ENCODE measurements around the gene CHST15.

The CHST15 gene

GRCh38 chr10:124022066-124022465 is 71.3 kb downstream of the CHST15 start:
- Histone ChIP-seq H3K27ac (peak overlapping the region; percentile 62), H3K4me1 (ENCODE audit: control insufficient read depth in 1 of 2, insufficient read depth in 1 of 2, low read depth in 1 of 2, low read length in 1 of 2) (peaks cover 34 to 35% of the 10 kb centered on the region in 2 experiments), H3K27me3 (no peaks in the 10 kb centered on the region), H3K9me3 (no peaks in the 10 kb centered on the region), H3K36me3 (peaks cover 97% of the 10 kb centered on the region), H3K4me3 (ENCODE audit: low read depth in 1 of 2, low read length in 1 of 2) (no peak overlapping the region)
- TF ChIP-seq, protein P1, sequence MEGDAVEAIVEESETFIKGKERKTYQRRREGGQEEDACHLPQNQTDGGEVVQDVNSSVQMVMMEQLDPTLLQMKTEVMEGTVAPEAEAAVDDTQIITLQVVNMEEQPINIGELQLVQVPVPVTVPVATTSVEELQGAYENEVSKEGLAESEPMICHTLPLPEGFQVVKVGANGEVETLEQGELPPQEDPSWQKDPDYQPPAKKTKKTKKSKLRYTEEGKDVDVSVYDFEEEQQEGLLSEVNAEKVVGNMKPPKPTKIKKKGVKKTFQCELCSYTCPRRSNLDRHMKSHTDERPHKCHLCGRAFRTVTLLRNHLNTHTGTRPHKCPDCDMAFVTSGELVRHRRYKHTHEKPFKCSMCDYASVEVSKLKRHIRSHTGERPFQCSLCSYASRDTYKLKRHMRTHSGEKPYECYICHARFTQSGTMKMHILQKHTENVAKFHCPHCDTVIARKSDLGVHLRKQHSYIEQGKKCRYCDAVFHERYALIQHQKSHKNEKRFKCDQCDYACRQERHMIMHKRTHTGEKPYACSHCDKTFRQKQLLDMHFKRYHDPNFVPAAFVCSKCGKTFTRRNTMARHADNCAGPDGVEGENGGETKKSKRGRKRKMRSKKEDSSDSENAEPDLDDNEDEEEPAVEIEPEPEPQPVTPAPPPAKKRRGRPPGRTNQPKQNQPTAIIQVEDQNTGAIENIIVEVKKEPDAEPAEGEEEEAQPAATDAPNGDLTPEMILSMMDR (IDR thresholded peaks at IDR 0.05): no peak

DNA sequence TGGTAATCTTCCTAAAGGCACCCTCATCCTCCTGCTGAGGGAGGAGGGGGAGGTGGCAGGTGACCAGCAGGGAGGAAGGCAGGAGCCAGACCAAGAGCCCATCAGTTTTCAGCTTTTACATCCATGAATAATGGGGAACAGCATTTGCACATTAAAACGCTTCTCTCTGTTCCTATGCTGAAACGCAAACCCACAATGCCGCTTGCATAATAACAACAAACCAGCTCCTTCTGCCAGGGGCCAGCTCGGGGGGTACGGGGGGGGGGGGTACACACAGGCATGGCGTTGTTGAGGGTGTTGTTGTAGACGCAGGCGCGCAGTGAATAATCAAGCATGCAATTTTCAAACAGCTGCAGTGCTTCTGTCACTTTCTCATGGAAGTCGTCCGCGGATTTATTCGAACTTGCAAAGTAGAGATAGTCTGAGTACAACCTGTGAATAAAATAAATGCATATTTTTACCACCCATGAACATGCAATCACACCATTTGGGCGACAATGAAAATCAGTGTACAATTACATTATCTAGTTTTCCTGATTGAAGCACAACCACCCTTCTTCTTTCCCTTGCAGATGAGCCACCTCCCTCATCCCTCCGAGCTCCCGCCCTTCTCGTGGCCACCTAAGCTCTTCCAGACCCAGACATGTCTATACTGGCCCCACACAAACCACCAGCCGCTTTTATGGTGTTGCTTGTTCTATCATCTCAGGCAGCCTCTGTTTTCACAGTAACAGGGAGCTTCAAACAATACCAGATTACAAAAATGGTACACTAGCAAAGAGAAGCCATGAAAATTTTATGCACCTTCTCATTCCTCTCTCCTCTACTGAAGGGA is 72.2 kb downstream of the CHST15 start:
- peaks cover 34 to 37% of the 10 kb centered on the region in 2 experiments for H3K4me1 ChIP-seq (ENCODE audit: control insufficient read depth in 1 of 2, insufficient read depth in 1 of 2, low read depth in 1 of 2, low read length in 1 of 2)

GRCh38 chr10:124019886-124020797 is 73.3 kb downstream of the CHST15 start:
- Histone ChIP-seq H3K4me1 (ENCODE audit: control insufficient read depth in 1 of 2, insufficient read depth in 1 of 2, low read depth in 1 of 2, low read length in 1 of 2) (peaks cover 30 to 37% of the 10 kb centered on the region in 2 experiments), H3K4me3 (ENCODE audit: low read depth in 1 of 2, low read length in 1 of 2) (no peak overlapping the region), H3K27ac (peak overlapping the region; percentile 62), H3K9me3 (no peaks in the 10 kb centered on the region), H3K27me3 (no peaks in the 10 kb centered on the region), H3K36me3 (peaks cover 96% of the 10 kb centered on the region)
- TF ChIP-seq, protein P1 (IDR thresholded peaks at IDR 0.05): no peak

More for the DNA sequence above, 72.2 kb downstream of the CHST15 start:
- TF ChIP-seq, protein P1 (IDR thresholded peaks at IDR 0.05): no peak
- Histone ChIP-seq H3K27me3 (no peaks in the 10 kb centered on the region), H3K36me3 (peaks cover 97% of the 10 kb centered on the region), H3K4me3 (ENCODE audit: low read depth in 1 of 2, low read length in 1 of 2) (peak overlapping the region in 1 of 2 experiments; percentile 5), H3K27ac (peak overlapping the region; percentile 62), H3K9me3 (no peaks in the 10 kb centered on the region)

DNA sequence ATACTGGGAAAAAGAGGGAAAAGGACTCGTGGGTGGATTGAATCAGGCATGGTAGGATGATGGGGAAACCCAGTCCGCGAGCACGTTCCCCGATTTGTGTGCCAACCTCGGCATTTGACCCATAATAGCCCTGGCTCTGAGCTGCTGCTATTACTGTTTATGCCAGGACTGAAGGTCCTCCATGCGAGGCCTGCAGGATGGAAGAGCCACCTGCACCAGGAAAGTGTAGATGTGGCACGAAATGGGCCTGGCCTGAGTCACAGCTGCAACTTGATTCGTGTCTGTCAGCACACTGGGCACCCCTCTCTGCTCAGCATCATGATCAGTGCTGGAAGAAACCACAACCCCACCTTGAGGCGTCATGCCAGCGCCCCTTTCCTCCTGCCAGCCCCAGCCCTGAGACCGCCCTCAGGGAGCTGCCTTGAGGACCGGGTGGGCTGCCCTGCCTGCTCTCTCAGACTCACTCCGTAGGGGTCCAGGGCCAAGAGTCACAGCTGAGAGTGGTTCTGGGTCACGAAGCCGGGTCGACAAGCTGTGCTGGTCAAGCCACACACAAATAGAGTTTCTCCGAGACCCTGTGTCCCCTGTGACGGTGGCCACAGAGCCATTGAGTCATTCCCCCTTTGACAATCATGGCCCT is 74.4 kb downstream of the CHST15 start:
- no peaks in the 10 kb centered on the region for H3K27me3 ChIP-seq
- no peak overlapping the region for H3K4me3 ChIP-seq (ENCODE audit: low read depth in 1 of 2, low read length in 1 of 2)
- TF ChIP-seq, protein P1 (IDR thresholded peaks at IDR 0.05): no peak
- H3K36me3 ChIP-seq: peaks cover 95% of the 10 kb centered on the region
- H3K9me3 ChIP-seq: no peaks in the 10 kb centered on the region
- peaks cover 41 to 48% of the 10 kb centered on the region in 2 experiments for H3K4me1 ChIP-seq (ENCODE audit: control insufficient read depth in 1 of 2, insufficient read depth in 1 of 2, low read depth in 1 of 2, low read length in 1 of 2)
- H3K27ac ChIP-seq: no peak overlapping the region

GRCh38 chr10:124017729-124018128 is 75.7 kb downstream of the CHST15 start:
- Histone ChIP-seq H3K4me1 (ENCODE audit: control insufficient read depth in 1 of 2, insufficient read depth in 1 of 2, low read depth in 1 of 2, low read length in 1 of 2) (peaks cover 45 to 55% of the 10 kb centered on the region in 2 experiments), H3K36me3 (peaks cover 96% of the 10 kb centered on the region), H3K27me3 (no peaks in the 10 kb centered on the region), H3K9me3 (no peaks in the 10 kb centered on the region), H3K27ac (peak overlapping the region; percentile 47), H3K4me3 (ENCODE audit: low read depth in 1 of 2, low read length in 1 of 2) (no peak overlapping the region)
- TF ChIP-seq, protein P1 (IDR thresholded peaks at IDR 0.05): no peak
